ENCODE data around the gene C3orf20.

The C3orf20 gene

DNA sequence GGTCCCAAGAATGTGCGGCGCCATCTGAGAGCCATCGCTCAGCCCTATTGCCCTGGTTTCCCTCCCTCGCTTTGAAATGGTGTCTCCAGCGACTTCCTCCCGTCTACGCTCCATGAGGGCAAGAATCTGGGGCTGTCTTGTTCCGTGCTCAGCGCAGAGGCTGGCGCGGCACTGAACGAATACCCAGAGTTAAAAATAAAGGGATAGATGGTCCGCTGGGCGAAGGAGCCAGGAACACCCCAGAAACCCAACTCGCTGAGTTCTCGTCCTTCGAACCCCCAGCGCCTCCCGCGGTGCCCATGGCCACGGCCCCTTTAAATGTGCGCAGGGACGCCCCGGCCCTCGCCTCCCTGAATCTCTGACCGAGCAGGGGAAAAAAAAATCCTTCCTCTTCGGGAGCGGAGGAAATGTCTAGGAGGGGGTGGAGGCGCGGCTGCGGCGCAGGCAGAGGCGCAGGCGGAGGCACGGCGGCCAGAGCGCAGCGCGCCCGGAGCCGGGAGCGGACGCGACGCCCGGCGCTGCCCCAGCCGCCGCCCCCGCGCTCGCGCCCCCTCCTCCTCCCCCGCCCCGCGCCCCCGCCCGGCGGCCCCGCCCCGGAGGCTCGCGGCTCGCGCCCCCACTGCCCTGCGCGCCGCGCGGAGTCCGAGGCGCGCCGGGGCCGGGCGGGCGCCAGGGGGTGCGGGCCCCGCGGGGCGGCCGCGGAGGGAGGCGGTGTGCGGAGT is 135.3 kb downstream of the C3orf20 start:
- Histone ChIP-seq H3K36me3 (ENCODE audit: control insufficient read depth, insufficient read depth, low read length) (no peaks in the 10 kb centered on the region), H3K4me3 (ENCODE audit: low read depth, low read length) (no peak overlapping the region), H3K79me2 (no peaks in the 10 kb centered on the region), H3K27me3 (ENCODE audit: control insufficient read depth, insufficient read depth, low read length) (no peaks in the 10 kb centered on the region), H3K4me1 (no peaks in the 10 kb centered on the region), H2AFZ (no peak overlapping the region), H3K4me2 (ENCODE audit: low read length) (peak overlapping the region; percentile 53), H3K9me3 (ENCODE audit: control insufficient read depth, low read length) (no peaks in the 10 kb centered on the region), H3K9ac (no peak overlapping the region), H3K27ac (peak overlapping the region; percentile 9)
- TF ChIP-seq, protein P1, sequence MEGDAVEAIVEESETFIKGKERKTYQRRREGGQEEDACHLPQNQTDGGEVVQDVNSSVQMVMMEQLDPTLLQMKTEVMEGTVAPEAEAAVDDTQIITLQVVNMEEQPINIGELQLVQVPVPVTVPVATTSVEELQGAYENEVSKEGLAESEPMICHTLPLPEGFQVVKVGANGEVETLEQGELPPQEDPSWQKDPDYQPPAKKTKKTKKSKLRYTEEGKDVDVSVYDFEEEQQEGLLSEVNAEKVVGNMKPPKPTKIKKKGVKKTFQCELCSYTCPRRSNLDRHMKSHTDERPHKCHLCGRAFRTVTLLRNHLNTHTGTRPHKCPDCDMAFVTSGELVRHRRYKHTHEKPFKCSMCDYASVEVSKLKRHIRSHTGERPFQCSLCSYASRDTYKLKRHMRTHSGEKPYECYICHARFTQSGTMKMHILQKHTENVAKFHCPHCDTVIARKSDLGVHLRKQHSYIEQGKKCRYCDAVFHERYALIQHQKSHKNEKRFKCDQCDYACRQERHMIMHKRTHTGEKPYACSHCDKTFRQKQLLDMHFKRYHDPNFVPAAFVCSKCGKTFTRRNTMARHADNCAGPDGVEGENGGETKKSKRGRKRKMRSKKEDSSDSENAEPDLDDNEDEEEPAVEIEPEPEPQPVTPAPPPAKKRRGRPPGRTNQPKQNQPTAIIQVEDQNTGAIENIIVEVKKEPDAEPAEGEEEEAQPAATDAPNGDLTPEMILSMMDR (IDR thresholded peaks at IDR 0.05), result no peak

DNA sequence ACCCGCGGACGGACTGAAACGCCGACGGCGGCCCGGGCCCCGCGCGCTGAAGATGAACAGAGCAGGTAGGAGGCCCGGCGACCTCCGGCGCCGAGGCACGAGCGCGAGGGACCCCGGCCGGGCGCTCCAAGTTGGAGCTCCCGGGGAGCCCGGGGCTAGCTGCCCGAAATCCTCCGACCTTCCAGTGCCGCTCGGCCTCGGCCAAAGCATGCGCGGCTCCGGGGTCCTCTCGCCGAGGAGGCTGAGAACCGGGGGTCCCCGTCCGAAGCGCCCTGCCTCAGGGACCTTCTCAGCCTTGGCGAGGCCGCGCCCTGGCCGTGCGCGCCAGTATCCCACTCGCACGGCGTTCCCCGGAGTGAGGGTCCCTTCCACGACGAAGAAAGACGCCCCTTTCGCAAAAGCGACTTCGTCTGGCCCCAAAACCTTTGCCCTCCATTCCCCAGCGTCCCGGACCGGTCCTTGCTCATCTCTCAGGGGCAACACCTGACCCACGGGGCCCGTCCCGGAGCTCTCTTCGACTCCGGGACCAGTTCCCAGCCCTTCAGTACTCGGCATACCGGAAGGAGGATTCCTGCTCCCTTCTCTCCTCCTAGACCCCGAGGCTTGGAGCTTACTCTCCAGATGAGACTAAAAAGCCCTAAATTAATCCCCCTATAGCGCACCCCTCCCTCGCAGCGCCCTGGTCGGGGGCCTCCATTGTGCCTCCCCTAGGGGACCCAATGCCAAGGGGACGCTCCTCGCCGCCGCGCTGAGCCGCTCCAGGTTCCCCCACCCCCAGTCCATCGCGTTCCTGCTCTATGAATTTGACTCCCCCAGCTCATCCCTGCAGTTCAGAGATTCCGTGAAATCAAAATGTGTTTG is 136.1 kb downstream of the C3orf20 start:
- no peaks in the 10 kb centered on the region for H3K4me1 ChIP-seq
- H3K4me3 ChIP-seq (ENCODE audit: low read depth, low read length), result peak overlapping the region; percentile 33
- no peak overlapping the region for H3K4me2 ChIP-seq (ENCODE audit: low read length)
- H3K9me3 ChIP-seq (ENCODE audit: control insufficient read depth, low read length), result no peaks in the 10 kb centered on the region
- H3K36me3 ChIP-seq (ENCODE audit: control insufficient read depth, insufficient read depth, low read length), result no peaks in the 10 kb centered on the region
- no peaks in the 10 kb centered on the region for H3K27me3 ChIP-seq (ENCODE audit: control insufficient read depth, insufficient read depth, low read length)
- TF ChIP-seq, protein P1 (IDR thresholded peaks at IDR 0.05), result no peak
- no peaks in the 10 kb centered on the region for H3K79me2 ChIP-seq
- peak overlapping the region; percentile 36 for H3K27ac ChIP-seq
- no peak overlapping the region for H2AFZ ChIP-seq
- no peak overlapping the region for H3K9ac ChIP-seq

DNA sequence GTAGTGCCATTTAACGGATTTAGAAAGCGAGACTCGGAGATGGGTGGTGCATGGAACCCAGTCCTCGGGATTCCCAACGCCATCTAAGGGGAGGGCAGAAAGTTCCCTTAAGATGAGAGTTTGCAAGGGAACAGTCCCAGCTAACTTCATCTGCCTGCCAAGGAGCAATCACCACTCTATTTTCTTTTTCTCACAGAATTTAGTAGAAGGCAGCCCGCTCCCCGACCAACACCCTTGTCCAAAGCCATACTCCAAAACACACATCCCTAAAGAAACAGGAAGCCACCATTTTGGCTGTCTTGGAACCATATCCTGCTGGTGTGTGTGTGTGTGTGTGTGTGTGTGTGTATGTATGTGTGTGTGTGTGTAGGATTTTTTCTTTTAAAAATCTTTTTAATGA is 136.7 kb downstream of the C3orf20 start:
- peak overlapping the region; percentile 33 for H3K4me3 ChIP-seq (ENCODE audit: low read depth, low read length)
- H3K27ac ChIP-seq, result no peak overlapping the region
- H2AFZ ChIP-seq, result no peak overlapping the region
- no peak overlapping the region for H3K4me2 ChIP-seq (ENCODE audit: low read length)
- no peaks in the 10 kb centered on the region for H3K9me3 ChIP-seq (ENCODE audit: control insufficient read depth, low read length)
- H3K79me2 ChIP-seq, result no peaks in the 10 kb centered on the region
- no peaks in the 10 kb centered on the region for H3K4me1 ChIP-seq
- H3K27me3 ChIP-seq (ENCODE audit: control insufficient read depth, insufficient read depth, low read length), result no peaks in the 10 kb centered on the region
- H3K36me3 ChIP-seq (ENCODE audit: control insufficient read depth, insufficient read depth, low read length), result no peaks in the 10 kb centered on the region
- TF ChIP-seq, protein P1 (IDR thresholded peaks at IDR 0.05), result no peak
- H3K9ac ChIP-seq, result no peak overlapping the region

DNA sequence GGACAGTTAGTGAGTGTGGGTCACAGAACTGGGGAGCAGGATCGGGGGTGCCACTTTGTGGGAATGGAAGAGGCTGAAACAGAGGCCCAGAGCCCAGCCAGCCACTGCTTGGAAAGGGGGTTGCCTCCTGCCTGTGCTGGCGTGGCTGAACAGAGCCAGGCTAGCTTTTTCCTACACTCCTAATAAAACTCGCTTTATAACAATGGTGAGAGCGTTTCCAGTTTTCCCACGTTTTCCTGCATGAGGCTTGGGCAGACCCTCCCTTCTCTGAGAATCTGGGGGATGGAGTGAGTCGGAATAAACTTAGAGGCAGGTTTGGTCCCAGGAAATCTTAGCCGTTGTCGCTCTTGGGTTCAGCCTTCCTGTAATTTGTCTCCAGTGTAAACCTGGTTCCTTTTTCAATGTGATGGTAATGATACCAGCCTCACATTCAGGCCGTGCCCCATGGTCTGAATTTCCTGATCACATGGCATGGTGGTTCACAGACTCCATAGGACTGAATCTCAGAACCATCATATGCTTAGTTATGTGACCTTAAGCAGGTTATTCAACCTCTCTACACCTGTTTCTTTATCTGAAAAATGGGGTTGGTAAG is 137.4 kb downstream of the C3orf20 start:
- no peak overlapping the region for H3K9ac ChIP-seq
- H3K36me3 ChIP-seq (ENCODE audit: control insufficient read depth, insufficient read depth, low read length), result no peaks in the 10 kb centered on the region
- no peak overlapping the region for H3K4me2 ChIP-seq (ENCODE audit: low read length)
- no peak overlapping the region for H3K27ac ChIP-seq
- no peaks in the 10 kb centered on the region for H3K9me3 ChIP-seq (ENCODE audit: control insufficient read depth, low read length)
- TF ChIP-seq, protein P1 (IDR thresholded peaks at IDR 0.05), result no peak
- no peaks in the 10 kb centered on the region for H3K79me2 ChIP-seq
- no peak overlapping the region for H3K4me3 ChIP-seq (ENCODE audit: low read depth, low read length)
- no peak overlapping the region for H2AFZ ChIP-seq
- H3K4me1 ChIP-seq, result no peaks in the 10 kb centered on the region
- H3K27me3 ChIP-seq (ENCODE audit: control insufficient read depth, insufficient read depth, low read length), result no peaks in the 10 kb centered on the region

Measured in parathyroid adenoma (tissue), 2 donors.